Activated CD8-positive, alpha-beta memory T cell treated with anti-CD3 and anti-CD28 coated beads, Interleukin-2, amount 50 U/mL, for 1 hour (primary cell): ENCODE results near the gene MMP15.

ENCODE experiments used
- DNase-seq: peaks from one replicate; pipeline ENCODE4 v3.0.0-alpha.2; 2020; ENCODE audit errors: extremely low read depth

The MMP15 gene

GRCh38 chr16:58035356-58036170 is 10.0 kb downstream of the MMP15 start:
- no peak for DNase-seq

GRCh38 chr16:58036943-58037342 is 11.4 kb downstream of the MMP15 start:
- no peak for DNase-seq

DNA sequence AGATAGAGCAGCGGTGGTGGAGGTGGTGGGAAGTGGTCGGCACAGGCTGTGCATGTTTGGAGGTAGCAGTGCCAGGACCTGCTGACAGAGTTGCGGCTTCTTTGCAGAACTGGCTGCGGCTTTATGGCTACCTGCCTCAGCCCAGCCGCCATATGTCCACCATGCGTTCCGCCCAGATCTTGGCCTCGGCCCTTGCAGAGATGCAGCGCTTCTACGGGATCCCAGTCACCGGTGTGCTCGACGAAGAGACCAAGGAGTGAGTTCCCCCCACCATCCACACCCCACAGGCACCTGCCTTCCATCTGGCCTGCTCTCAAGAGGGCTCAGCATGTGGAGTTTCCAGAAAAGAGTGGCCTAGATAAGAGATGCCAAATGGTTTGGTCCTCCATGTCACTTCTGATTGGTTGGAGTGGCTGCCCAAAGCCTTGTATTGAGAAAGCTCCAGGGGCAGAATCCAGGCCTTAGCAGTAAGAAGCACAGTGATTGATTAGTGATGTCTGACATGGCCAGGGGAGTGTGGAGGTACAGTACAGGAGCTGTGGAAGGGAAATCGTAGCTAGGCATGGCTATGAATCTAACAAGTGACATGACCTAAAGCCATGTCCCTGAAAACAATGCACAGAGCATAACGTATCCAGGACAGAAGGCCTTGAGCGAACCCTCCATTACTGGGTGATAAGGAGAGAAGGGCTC is 12.0 kb downstream of the MMP15 start:
- DNase-seq, result no peak

DNA sequence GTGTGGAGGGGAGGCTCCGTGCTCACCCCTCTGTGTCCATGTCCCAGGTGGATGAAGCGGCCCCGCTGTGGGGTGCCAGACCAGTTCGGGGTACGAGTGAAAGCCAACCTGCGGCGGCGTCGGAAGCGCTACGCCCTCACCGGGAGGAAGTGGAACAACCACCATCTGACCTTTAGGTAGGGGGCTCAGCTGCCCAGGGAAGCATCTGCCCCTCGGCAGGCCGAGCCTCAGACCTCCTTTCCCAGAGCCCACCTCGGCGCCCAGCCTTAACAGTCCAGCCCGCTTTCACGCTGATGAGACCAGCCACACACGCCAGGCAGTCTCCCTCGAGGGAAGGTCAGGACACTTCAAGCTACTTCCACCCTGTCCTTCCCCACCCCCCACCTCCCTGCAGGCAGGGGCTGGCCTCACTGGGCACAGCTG is 12.7 kb downstream of the MMP15 start:
- no peak for DNase-seq

GRCh38 chr16:58039829-58040495 is 14.4 kb downstream of the MMP15 start:
- no peak for DNase-seq

DNA sequence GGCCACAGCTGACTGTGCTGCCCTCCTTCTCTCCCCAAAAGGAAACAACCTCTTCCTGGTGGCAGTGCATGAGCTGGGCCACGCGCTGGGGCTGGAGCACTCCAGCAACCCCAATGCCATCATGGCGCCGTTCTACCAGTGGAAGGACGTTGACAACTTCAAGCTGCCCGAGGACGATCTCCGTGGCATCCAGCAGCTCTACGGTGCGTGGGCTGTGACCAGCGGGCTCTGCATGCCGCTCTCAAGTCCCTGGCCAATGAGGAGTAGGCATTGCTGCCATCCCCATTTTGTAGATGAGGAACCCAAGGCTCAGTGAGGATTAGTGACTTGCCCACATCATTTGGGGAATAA is 14.9 kb downstream of the MMP15 start:
- DNase-seq, result no peak

DNA sequence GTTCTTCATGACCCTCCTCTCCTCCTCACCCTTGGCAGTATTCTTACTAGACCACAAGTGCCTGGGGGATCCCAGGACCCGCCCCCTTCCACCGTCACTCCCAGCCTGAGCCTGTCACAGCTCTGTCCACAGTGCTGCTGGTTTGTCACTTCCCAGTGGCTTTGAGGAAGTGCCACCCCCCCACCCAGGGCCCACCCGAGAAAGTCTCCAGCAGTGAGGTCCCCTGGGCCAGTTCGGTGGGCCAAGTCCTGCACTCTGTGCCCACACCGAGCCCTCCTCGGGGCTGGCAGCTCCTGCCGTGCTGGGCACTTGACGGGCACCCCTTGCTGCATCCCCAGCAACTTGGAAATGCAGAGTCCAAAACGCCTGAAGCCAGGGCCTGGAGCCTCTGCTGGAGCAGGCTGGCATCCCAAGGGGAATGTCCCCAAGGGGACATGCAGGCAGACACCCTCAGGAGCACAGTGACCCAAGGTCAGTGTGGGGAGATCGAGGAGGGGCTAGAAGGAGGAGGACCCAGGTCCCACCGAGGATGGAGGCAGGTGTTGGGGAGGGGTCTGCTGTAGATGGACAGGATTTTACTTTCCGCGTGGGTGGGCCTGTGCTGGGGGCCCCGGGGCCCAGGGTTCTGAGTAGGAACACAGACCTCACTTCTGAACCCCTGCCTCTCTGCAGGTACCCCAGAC is 15.5 kb downstream of the MMP15 start:
- DNase-seq, result no peak

- no peak for DNase-seq
These were observed 16.0 kb downstream of the MMP15 start for GRCh38 chr16:58041628-58041955.

DNA sequence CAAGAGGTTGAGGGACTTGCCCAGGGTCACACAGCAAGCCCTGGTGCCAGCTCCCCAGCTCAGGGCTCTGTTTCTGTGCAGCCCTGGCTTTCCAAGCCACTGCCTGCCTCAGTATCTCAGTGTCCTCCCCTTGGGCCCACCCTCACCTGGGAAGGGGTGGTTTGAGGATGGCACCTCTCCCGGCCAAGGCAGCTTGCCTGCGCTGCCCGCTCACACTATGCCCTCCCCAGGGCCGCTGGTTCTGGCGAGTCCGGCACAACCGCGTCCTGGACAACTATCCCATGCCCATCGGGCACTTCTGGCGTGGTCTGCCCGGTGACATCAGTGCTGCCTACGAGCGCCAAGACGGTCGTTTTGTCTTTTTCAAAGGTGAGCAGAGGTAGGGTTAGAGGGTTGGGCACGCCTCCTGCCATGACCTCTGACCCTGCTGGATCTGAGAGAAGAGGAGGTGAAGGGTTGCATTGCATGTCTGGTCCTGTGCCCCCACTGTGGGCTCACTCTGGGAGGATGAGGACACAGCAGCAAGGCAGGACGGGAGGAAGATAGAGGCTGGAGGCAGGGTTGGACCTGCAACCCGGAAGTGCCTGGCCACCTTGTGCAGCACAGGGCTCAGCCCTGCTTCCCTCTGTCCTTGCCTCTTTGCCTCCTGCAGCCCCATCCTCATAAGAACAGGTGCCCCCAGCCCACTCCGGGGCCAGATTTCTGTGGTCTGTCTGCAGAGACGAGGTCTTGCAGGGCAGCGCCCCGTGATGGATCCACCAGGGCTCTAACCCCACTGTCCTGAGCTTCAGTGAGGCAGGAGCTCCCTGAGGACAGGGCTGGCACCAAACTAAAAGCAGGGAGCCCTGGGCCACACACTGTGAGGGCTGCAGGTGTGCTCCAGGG is 16.7 kb downstream of the MMP15 start:
- no peak for DNase-seq

- no peak for DNase-seq
These were observed 17.4 kb downstream of the MMP15 start for GRCh38 chr16:58042886-58043515.

- DNase-seq, result no peak
These were observed 18.1 kb downstream of the MMP15 start for GRCh38 chr16:58043571-58044155.

- no peak for DNase-seq
These were observed 18.9 kb downstream of the MMP15 start for GRCh38 chr16:58044266-58045019.

GRCh38 chr16:58045096-58045495 is 19.5 kb downstream of the MMP15 start:
- no peak for DNase-seq

GRCh38 chr16:58046054-58046881 is 20.7 kb downstream of the MMP15 start:
- no peak for DNase-seq

GRCh38 chr16:58046936-58047335 is 21.4 kb downstream of the MMP15 start:
- DNase-seq, result no peak

DNA sequence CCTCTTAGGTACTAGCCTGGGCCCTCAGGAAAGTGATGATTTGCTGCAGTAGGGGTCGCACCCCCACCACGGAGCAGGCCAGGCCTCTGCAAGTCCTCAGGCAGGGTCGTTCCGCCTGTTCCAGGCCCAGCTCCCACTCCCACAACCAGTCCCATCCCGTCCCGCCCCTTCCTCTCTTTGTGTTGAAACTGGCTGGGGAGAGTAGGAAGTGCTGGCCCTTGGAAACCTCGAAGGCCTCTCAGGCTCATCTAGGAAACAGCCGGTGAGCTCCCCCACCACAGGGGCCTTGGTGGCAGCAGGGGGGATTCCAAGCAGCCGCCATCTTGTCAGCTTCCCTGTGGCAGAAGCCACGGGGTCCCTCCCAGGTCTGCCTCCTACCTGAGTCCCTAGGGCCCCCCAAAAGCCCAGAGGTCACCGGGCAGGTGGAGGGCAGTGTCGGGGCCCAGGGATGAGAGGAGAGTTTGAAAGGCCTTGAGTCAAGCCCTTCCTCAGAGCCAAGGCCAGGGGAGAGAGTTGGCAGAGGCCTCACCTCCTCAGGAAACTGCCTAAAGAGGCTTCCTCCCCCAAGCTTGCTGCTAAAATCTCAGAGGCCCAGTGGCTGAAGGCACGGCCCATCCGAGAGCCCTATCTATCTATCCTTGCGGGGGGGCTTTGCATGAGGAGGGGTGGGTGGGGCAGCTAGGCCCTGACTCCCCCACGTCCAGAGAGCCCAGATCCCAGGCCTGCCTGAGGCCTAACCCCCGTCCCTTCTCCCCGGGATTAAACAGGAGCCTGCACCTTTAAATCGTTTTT is 22.2 kb downstream of the MMP15 start:
- no peak for DNase-seq

GRCh38 chr16:58048494-58049231 is 23.1 kb downstream of the MMP15 start:
- no peak for DNase-seq
